Adipocyte (in vitro differentiated cells): ENCODE results near the gene CCDC88C.

Experiments
- DNase-seq: peaks from one replicate; pipeline ENCODE4 v3.0.0-alpha.2; 2015; ENCODE audit warnings: low read depth
- H3K27me3 ChIP-seq: replicated peaks from 2 replicates; pipeline ENCODE4 v1.7.0; 2013; ENCODE audit warnings: mild to moderate bottlenecking, low read length, moderate library complexity; ENCODE audit not compliant: control insufficient read depth, insufficient read depth
- H3K36me3 ChIP-seq: 2 replicates; pipeline ENCODE4 v1.7.0; 2013; ENCODE audit warnings: low read length, mild to moderate bottlenecking, moderate library complexity; ENCODE audit not compliant: control insufficient read depth, insufficient read depth, severe bottlenecking
- H3K4me1 ChIP-seq: 2 replicates; pipeline ENCODE4 v1.7.0; 2013; ENCODE audit warnings: mild to moderate bottlenecking, low read length, moderate library complexity; ENCODE audit not compliant: control insufficient read depth, insufficient read depth
- H3K4me3 ChIP-seq: 2 replicates; pipeline ENCODE4 v1.7.0; 2013; ENCODE audit warnings: mild to moderate bottlenecking, low read length, moderate library complexity
- H3K9ac ChIP-seq: 2 replicates; pipeline ENCODE4 v1.7.0; 2013; ENCODE audit warnings: mild to moderate bottlenecking, low read length, moderate library complexity
- H3K9me3 ChIP-seq: 2 replicates; pipeline ENCODE4 v1.7.0; 2013; ENCODE audit warnings: mild to moderate bottlenecking, low read length, moderate library complexity; ENCODE audit not compliant: control insufficient read depth

CCDC88C gene

DNA sequence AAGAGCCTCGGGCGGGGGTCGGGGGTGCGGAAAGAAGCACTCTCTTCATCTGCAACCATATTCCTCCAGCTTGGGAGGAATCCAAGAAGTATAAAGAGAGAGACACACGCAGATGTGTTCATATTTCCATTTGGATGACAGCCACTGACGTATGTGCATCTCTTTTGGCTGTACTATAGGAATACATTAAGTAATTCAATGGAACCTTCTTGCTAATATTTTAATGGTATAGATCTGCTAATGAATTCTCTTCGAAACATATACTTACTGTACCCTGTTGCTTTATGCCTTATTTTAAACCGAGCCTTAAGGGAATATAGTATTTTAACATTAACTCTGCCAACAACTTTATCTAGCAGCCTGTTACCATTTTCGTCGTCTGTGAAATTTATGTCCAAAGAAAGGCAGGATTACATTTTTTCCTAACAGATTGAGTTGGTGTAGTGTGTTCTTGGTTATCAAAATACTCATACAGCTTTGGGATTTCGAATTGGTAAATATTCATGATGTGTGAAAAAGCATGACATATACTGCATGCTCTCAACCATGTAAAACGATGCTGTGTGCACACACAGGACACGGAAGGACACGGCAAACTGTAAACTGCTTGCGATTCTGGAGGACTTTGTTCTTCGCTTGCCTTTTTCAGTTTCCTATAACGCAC lies 84.5 kb downstream of the CCDC88C start:
- no peak for DNase-seq
- Histone ChIP-seq H3K9me3 (no peaks in the 10 kb centered on the region), H3K27me3 (peaks cover 89% of the 10 kb centered on the region), H3K4me3 (no peak overlapping the region), H3K36me3 (no peaks in the 10 kb centered on the region), H3K9ac (no peak overlapping the region), H3K4me1 (no peaks in the 10 kb centered on the region)

DNA sequence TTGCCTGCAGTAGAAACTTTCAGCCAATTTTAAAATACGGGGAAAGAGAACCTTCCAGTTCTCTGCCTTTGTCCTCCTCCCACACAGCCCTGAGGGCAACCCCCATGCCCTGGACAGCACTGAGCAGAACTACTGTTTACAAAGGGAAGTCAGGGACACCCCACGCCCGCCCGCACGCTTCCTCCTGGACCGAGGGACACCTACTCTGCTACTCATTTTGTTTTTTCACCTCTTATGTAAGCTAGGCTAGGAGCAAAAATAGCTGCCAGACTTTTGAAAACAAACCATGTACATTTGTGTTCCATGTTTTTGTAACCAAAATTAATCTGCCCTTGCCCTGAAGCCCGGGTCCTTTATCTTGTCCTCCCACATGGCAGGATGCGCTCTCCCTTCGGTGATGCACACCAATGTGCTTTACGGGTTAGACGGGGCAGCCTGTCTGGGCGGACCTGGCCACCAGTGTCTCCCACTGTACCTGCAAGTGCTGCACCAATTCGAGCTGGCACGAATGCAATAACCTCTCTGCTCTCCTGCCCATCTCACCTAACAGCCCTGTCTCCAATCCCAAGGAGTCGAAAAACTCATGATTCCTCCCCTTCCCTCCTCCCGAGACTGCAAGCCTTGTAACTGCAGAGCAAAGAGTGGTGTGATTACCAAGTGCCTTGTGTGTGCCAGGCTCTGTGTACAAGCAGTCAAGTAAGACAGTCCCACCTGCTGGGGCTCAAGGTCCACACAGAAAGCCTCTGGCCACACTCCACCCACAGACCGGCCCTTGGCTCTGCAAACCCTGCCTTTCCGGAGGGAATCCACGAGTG lies 85.2 kb downstream of the CCDC88C start:
- no peak for DNase-seq
- no peaks in the 10 kb centered on the region for H3K36me3 ChIP-seq
- H3K4me3 ChIP-seq, result no peak overlapping the region
- no peak overlapping the region for H3K9ac ChIP-seq
- H3K4me1 ChIP-seq, result no peaks in the 10 kb centered on the region
- H3K27me3 ChIP-seq, result peaks cover 88% of the 10 kb centered on the region
- H3K9me3 ChIP-seq, result no peaks in the 10 kb centered on the region

DNA sequence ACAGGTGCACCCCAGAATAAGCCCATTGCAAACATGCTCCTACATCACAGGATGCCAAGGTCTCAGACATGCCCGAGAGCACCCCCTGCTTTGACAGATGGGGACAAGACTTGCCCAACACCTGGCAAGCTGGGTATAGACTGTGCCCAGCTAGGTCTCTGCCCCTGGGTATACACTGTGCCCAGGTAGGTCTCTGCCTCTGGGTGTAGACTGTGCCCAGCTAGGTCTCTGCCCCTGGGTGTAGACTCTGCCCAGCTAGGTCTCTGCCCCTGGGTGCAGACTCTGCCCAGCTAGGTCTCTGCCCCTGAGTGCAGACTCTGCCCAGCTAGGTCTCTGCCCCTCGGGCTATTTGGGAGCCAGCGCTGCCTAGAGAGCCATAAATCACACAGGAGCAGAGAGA lies 85.9 kb downstream of the CCDC88C start:
- H3K36me3 ChIP-seq, result no peaks in the 10 kb centered on the region
- peaks cover 88% of the 10 kb centered on the region for H3K27me3 ChIP-seq
- no peaks in the 10 kb centered on the region for H3K4me1 ChIP-seq
- no peaks in the 10 kb centered on the region for H3K9me3 ChIP-seq
- no peak overlapping the region for H3K9ac ChIP-seq
- DNase-seq, result no peak
- no peak overlapping the region for H3K4me3 ChIP-seq

DNA sequence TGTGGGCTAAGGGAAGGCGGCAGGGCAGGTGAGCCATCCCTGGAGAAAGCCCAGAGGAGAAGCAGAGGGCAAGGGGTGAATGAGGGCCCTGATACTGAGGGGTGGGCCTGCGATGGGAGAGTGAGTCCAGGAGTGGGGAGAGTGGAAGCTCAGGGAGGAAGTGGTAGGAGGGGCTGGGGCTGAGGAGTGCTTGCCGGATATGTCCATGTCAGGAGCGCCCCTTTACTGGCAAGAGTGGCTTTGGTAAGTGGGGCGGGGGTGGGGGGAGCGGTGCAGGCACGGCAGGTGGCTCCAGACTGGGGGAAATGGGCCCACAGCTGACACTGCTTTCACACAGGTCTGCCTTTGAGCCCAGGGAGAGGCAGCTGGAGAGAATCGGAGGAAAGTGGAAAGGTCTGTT lies 86.8 kb downstream of the CCDC88C start:
- no peak overlapping the region for H3K4me3 ChIP-seq
- no peak for DNase-seq
- no peaks in the 10 kb centered on the region for H3K4me1 ChIP-seq
- peaks cover 89% of the 10 kb centered on the region for H3K27me3 ChIP-seq
- H3K9ac ChIP-seq, result no peak overlapping the region
- H3K9me3 ChIP-seq, result no peaks in the 10 kb centered on the region
- H3K36me3 ChIP-seq, result no peaks in the 10 kb centered on the region

DNA sequence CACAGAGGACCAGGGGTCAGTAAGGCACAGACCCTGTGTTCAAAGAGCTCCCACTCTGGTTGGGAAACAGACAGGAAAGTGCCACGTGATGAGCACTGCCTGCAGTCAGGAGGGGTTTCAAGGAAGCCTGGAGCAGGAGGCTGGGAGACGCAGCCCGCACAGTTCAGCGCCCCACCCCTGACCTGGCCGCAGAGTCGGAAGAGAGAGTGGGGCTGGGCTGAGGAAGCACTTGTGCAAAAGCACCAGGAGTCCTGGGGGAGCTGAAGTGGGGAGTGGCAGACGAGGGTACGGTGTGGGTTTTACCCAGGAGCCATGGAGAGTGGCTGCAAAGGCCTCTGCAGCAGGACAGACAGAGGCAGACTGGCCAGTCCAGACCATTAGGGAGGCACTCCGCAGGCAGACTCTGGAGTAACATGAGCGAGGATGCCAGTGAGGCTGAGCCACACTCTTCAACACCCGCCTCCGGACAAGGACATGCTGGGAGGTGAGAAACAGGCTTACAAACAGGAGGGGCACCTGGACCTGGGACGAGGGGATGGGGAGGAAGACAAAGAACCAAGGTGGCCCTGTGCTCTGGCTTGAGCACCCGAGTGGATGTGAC lies 87.4 kb downstream of the CCDC88C start:
- no peak overlapping the region for H3K9ac ChIP-seq
- DNase-seq, result no peak
- peaks cover 87% of the 10 kb centered on the region for H3K27me3 ChIP-seq
- H3K9me3 ChIP-seq, result no peaks in the 10 kb centered on the region
- H3K36me3 ChIP-seq, result no peaks in the 10 kb centered on the region
- no peak overlapping the region for H3K4me3 ChIP-seq
- H3K4me1 ChIP-seq, result no peaks in the 10 kb centered on the region

DNA sequence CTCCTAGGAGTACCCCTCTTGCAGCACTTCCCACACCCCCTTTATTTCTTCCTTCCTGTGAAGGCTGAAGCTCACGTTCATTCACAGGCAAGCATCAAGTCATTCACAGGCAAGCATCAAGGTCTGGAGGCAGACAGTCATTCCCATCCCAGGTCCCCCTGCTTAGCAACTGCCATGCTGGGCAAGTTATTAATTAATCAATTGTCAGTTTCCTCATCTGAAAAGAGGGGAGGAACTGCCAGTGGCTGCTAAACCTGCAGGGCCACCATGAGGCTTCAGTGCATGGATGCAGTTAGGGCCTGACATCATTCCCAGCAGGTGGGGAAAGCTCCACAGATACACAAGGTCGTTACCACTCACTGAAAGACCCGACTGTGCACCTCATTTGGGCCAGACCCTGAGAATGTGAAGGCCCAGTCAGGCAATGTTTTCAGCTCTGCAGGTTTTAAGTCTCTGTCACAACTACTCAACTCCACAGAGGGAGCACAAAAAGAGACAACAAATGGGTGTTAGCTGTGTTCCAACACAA lies 88.1 kb downstream of the CCDC88C start:
- Histone ChIP-seq H3K9me3 (no peaks in the 10 kb centered on the region), H3K4me3 (no peak overlapping the region), H3K36me3 (no peaks in the 10 kb centered on the region), H3K4me1 (no peaks in the 10 kb centered on the region), H3K9ac (no peak overlapping the region), H3K27me3 (peaks cover 87% of the 10 kb centered on the region)
- DNase-seq, result no peak

DNA sequence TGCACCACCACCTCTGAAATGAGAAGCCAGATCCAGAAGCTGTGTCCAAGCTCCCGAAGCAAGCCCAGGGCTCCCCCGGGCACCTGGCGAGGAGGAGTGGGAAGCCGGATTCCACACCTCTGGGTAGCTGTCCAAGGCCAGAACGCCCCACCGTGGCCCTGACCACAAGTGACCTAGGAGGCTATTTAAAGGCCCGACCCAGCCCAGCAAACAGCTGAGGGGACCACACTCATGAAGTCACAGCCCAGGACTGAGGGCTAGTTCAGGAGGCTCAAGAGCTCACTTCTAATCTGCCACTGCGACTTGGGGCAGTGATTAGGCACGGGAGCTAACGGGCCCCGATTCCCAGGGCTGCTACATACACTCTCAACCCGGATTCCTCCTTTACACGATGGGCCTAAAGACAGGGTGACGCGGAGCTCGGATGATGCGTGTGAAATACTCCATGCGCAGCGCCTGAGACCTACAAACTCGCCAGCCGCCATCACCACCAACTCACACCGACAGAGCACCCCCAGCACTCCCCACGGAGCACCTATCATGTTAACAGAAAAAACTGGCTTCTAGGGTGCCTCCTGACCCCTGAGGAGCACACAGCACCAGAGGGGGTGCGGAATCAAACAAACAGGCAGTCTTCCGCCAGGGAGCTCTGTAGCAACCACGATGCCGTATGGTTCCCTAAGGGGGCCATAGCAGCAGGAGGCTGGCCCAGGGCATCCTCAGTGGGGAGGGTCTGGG lies 89.1 kb downstream of the CCDC88C start:
- Histone ChIP-seq H3K4me1 (peaks cover 5% of the 10 kb centered on the region), H3K36me3 (no peaks in the 10 kb centered on the region), H3K9me3 (no peaks in the 10 kb centered on the region), H3K9ac (no peak overlapping the region), H3K27me3 (peaks cover 83% of the 10 kb centered on the region), H3K4me3 (no peak overlapping the region)
- no peak for DNase-seq

DNA sequence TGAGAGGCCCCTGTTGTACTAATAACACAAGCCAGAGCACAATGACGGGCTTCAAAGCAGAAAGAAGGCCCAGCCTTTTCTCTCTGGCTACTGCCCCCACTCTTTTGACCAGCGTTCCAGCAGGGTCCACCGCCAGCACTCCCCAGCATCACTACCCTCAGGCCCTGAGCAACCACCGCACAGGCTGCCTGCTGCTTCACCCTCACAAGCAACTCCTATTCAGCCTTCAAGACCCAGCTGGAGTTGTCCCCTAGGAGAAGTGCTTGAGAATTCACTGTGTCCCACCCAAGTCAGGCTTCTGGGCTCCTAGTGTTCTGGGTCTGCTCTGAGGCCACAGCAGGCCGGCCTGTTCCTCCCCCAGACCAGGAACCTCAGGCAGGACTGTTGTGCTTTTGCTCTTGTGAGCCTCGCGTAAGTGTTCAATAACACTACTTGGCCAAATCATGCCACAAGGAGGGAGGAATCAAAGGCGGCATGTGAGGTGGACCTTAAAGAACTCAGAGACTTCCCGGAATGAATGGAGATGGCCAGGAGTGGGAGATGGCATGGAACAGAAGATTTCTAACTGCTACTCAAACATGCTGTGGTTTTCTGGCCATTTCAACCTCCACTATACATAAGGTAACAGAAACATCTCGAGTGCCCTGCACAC lies 89.8 kb downstream of the CCDC88C start:
- Histone ChIP-seq H3K9ac (no peak overlapping the region), H3K36me3 (no peaks in the 10 kb centered on the region), H3K9me3 (no peaks in the 10 kb centered on the region), H3K4me3 (no peak overlapping the region), H3K27me3 (peaks cover 76% of the 10 kb centered on the region), H3K4me1 (peaks cover 5% of the 10 kb centered on the region)
- DNase-seq, result no peak

DNA sequence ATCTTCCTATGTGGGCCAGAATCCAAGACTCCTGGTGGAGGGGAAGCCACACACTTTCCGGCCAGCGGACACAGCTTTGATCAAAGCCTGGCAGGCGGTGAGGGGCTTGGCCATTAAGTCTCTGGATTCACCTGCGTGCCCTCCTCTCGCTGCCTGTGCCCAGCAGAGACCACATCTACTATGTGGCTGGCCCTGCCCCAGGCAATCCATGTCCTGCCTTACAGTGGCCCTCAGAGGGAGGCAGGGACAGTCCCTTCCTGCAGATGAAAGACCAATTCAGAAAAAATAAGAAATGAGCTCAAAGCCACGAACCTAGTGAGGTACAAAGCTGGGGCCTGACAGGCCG lies 90.4 kb downstream of the CCDC88C start:
- peaks cover 71% of the 10 kb centered on the region for H3K27me3 ChIP-seq
- H3K4me3 ChIP-seq, result no peak overlapping the region
- H3K4me1 ChIP-seq, result peaks cover 5% of the 10 kb centered on the region
- no peak overlapping the region for H3K9ac ChIP-seq
- H3K36me3 ChIP-seq, result no peaks in the 10 kb centered on the region
- no peaks in the 10 kb centered on the region for H3K9me3 ChIP-seq
- no peak for DNase-seq

DNA sequence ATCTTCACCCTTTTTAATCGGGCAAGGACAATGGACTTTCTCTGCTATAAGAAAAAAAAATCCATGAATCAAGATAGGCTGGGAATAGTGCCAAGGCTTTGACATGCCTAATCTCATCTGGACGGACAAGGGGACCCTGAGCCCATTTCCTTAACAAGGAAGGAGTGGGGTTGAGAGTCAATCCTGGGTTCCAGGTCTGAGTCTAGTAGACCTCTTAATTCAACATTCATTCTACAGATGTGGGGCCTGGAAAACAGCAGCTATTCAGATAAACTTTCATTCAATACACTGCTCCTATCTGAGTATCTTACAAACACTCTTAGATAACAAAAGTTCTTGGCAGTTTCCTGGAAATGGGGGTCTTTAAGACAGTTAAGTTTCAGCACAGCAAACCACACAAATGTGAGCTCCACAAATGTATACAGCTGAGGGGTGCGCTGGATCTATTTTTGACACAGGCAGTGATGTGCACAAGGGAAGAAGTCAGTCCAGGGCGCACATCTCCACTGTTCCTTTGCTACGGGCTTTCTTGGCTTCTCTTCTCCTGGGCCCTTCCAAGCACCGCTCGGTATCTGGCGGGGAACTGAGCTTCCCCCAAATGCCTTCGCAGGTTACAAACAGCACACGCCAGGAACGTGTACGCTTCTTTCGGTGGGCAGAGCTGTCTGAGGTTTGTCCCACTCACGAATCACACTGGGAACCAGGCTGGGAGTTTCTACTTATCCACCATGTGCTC lies 90.9 kb downstream of the CCDC88C start:
- Histone ChIP-seq H3K9ac (no peak overlapping the region), H3K9me3 (no peaks in the 10 kb centered on the region), H3K27me3 (peaks cover 65% of the 10 kb centered on the region), H3K4me1 (peaks cover 5% of the 10 kb centered on the region), H3K4me3 (no peak overlapping the region), H3K36me3 (no peaks in the 10 kb centered on the region)
- DNase-seq, result no peak
